ENCODE data around the gene BRAF.
A peak's percentile ranks its signal among the peaks of the same experiment; 100 is the strongest.

BRAF gene

GRCh38 chr7:140734729-140735128, 190.0 kb downstream of the BRAF start:
- DNase-seq (ENCODE audit: low spot score): no peak
- TF ChIP-seq, protein P1, sequence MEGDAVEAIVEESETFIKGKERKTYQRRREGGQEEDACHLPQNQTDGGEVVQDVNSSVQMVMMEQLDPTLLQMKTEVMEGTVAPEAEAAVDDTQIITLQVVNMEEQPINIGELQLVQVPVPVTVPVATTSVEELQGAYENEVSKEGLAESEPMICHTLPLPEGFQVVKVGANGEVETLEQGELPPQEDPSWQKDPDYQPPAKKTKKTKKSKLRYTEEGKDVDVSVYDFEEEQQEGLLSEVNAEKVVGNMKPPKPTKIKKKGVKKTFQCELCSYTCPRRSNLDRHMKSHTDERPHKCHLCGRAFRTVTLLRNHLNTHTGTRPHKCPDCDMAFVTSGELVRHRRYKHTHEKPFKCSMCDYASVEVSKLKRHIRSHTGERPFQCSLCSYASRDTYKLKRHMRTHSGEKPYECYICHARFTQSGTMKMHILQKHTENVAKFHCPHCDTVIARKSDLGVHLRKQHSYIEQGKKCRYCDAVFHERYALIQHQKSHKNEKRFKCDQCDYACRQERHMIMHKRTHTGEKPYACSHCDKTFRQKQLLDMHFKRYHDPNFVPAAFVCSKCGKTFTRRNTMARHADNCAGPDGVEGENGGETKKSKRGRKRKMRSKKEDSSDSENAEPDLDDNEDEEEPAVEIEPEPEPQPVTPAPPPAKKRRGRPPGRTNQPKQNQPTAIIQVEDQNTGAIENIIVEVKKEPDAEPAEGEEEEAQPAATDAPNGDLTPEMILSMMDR (IDR thresholded peaks at IDR 0.05; ENCODE audit: extremely low read depth, insufficient read depth, missing control alignments): no peak
- in situ Hi-C loops (cut with MboI; ENCODE audit: low pct_unique_long_range_greater_than_20kb, low sequenced_read_pairs, unreplicated experiment): no loop called here

GRCh38 chr7:140734096-140734495, 190.6 kb downstream of the BRAF start:
- TF ChIP-seq, protein P1 (IDR thresholded peaks at IDR 0.05; ENCODE audit: extremely low read depth, insufficient read depth, missing control alignments): no peak
- no peak for DNase-seq (ENCODE audit: low spot score)
- in situ Hi-C loops (cut with MboI; ENCODE audit: low pct_unique_long_range_greater_than_20kb, low sequenced_read_pairs, unreplicated experiment): no loop called here

GRCh38 chr7:140732416-140732815, 192.3 kb downstream of the BRAF start:
- DNase-seq (ENCODE audit: low spot score): no peak

DNA sequence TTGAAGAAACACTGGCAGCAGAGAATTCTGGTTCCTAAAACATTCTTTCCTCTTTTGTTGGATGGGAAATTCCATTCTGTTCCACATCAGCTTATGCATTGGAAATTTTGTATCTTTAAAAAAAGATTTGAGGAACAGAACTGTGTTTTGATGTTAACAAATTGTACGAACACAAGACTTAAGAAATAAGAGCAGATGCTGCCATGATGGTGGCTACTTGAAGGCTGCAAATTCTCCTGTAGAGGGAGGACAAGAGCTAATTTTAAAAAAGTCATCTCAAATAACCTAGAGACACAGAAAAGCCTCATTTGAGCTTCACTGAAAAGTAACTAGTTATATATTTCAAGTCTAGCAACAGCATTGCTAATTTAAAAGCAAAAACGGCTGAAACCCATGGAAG, 198.4 kb downstream of the BRAF start:
- in situ Hi-C loops (cut with MboI; ENCODE audit: low pct_unique_long_range_greater_than_20kb, low sequenced_read_pairs, unreplicated experiment): no loop called here
- DNase-seq (ENCODE audit: low spot score): peak; percentile 17
- TF ChIP-seq, protein P1 (IDR thresholded peaks at IDR 0.05; ENCODE audit: extremely low read depth, insufficient read depth, missing control alignments): peak; percentile 38

More at GRCh38 chr7:140732416-140732815, 192.3 kb downstream of the BRAF start:
- TF ChIP-seq, protein P1 (IDR thresholded peaks at IDR 0.05; ENCODE audit: extremely low read depth, insufficient read depth, missing control alignments): no peak
- in situ Hi-C loops (cut with MboI; ENCODE audit: low pct_unique_long_range_greater_than_20kb, low sequenced_read_pairs, unreplicated experiment): no loop called here

- no peak for DNase-seq (ENCODE audit: low spot score)
- TF ChIP-seq, protein P1 (IDR thresholded peaks at IDR 0.05; ENCODE audit: extremely low read depth, insufficient read depth, missing control alignments): no peak
- in situ Hi-C loops (cut with MboI; ENCODE audit: low pct_unique_long_range_greater_than_20kb, low sequenced_read_pairs, unreplicated experiment): no loop called here
Observed at GRCh38 chr7:140724706-140725105, 200.0 kb downstream of the BRAF start.

GRCh38 chr7:140723574-140723973, 201.2 kb downstream of the BRAF start:
- DNase-seq (ENCODE audit: low spot score): no peak
- TF ChIP-seq, protein P1 (IDR thresholded peaks at IDR 0.05; ENCODE audit: extremely low read depth, insufficient read depth, missing control alignments): no peak
- in situ Hi-C loops (cut with MboI; ENCODE audit: low pct_unique_long_range_greater_than_20kb, low sequenced_read_pairs, unreplicated experiment): no loop called here

- in situ Hi-C loops (cut with MboI; ENCODE audit: low pct_unique_long_range_greater_than_20kb, low sequenced_read_pairs, unreplicated experiment): no loop called here
- TF ChIP-seq, protein P1 (IDR thresholded peaks at IDR 0.05; ENCODE audit: extremely low read depth, insufficient read depth, missing control alignments): no peak
- DNase-seq (ENCODE audit: low spot score): no peak
Observed at GRCh38 chr7:140723006-140723405, 201.7 kb downstream of the BRAF start.

Measured in GM13977 (cell line).